GM18909 (cell line): ENCODE results near the gene PLAC1.

ENCODE experiments used
- ATAC-seq: cut with Tn5 transposase; IDR thresholded peaks from one replicate; pipeline ENCODE4 v1.9.1; 2021; ENCODE audit warnings: mild to moderate bottlenecking; ENCODE audit not compliant: unreplicated experiment, poor library complexity

PLAC1 gene

DNA sequence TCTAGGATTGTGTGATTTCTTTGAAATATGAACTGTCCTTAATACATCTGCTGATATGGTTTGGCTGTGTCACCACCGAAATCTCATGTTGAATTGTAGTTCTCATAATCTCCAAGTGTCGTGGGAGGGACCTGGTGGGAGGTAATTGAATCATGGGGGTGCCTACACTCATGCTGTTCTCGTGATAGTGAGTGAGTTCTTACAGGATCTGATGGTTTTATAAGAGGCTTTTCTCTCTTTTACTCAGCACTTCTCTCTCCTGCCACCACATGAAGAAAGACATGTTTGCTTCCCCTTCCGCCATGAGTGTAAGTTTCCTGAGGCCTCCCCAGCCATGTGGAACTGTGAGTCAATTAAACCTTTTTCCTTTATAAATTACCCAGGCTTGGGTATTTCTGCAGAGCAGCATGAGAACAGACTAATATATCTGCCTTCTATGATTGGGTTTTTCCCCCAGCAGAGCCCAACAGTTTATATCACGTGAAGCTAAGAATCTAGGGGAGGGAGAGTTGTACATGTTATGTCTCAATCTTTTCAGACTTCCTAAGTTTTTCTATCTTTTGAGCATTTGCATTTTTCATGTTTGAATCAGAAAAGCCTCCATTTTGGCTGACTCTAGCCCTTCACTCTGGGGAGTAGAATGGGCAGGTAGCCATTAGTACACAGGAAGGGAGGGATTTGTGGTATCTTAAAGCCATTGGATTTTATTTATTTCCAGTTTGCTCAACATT is 58.9 kb downstream of the PLAC1 start:
- no peak for ATAC-seq

- ATAC-seq, result no peak
Measured at GRCh38 chrX:134592303-134592702, 66.0 kb downstream of the PLAC1 start.

- ATAC-seq, result no peak
Measured at GRCh38 chrX:134591502-134591901, 66.8 kb downstream of the PLAC1 start.

DNA sequence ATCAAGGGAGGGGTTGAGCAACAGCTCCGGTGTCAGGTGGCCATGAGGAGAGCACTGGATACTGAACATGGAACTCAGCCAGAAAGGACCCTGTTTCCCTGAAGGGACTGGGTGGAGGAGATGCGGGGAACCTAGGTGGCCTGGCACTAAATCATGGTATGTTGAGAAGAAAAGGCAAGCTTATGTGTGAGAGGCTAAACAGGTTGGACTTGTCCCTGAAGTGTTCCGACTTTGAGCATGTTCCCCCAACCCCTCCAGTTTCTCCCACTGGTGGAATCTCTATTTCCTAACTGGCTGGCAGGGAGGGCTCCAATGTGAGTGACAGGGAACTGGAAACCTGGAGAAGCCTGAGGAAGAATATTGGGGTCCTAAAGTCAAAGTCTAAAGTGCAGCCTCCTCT is 69.5 kb downstream of the PLAC1 start:
- no peak for ATAC-seq

GRCh38 chrX:134580907-134581306 is 77.4 kb downstream of the PLAC1 start:
- no peak for ATAC-seq

- ATAC-seq, result no peak
Measured at GRCh38 chrX:134573683-134574035, 84.6 kb downstream of the PLAC1 start.

GRCh38 chrX:134572816-134573682 is 85.2 kb downstream of the PLAC1 start:
- ATAC-seq, result no peak

- no peak for ATAC-seq
Measured at GRCh38 chrX:134571796-134572195, 86.5 kb downstream of the PLAC1 start.

DNA sequence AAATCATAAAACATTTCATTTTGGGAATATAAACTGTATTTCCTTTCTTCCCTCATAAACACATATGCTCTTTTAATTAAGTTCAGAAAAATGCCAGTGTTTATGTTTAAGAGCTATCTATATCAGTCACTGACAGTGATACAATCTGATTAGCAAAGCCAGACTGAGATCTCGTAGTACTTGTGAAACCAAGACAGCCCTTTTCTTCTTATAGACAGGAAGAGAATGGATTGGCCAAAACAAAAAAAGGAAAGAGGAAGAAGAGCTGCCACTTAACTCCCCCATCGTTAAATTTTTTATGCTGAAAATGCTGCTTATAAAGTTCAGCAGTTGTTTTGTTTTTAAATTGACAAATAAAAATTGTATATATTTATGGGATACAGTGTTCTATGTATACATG is 87.4 kb downstream of the PLAC1 start:
- ATAC-seq, result no peak

DNA sequence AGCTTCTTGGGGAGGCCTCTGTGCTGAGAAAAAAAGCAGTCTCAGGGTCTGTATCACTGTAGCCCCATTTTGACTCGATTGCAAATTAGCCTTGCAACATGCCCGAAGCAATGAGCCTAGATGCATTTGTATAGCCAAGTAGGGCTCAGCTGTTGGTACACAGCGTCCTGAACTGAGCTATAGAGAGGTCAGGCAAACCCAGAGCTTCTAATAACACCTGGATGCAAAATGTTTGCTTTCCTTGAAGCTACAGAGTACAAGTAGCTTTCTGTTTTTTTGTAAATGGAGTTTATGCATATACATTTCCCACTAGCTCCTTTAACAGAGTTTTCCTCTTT is 87.8 kb downstream of the PLAC1 start:
- no peak for ATAC-seq

- ATAC-seq, result no peak
Measured at GRCh38 chrX:134569306-134569705, 89.0 kb downstream of the PLAC1 start.

GRCh38 chrX:134568285-134569016 is 89.8 kb downstream of the PLAC1 start:
- no peak for ATAC-seq

DNA sequence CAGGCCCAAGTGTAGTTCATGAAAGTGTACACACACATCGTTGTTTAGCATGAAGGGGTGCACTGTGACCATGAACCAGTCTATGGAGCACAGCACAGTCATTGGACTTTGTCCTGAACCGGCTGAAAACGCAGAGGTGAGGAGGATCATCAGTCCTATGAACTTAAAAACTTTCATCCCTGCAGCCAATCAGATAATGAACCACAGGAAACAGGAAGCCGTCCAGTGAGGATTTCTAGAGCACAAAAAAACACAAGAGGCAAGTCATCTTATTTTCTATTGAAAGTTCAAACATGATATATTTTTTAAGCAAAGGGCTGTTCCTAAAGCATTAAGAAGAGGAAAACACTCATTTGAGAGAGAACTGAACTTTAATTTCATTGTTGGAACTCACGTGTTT is 91.8 kb downstream of the PLAC1 start:
- ATAC-seq, result no peak

DNA sequence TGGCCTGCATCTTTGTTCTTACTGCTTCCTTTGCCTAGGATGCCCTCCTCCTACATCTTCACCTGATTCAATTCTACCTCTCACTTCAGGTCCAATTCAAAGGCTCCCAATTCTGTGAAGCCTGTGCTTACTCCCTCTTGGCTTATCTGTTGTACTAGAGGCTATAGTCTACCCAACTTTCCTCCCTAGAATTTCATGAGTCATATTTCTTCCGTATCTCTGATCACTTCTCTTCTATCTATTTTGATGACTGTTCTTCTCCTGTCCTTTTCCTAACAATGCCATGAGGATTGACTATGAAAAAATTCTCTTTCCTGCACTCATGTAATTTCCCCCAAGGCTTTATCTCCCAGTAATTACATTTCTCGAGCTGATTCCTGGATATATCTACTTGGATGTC is 96.3 kb downstream of the PLAC1 start:
- no peak for ATAC-seq

DNA sequence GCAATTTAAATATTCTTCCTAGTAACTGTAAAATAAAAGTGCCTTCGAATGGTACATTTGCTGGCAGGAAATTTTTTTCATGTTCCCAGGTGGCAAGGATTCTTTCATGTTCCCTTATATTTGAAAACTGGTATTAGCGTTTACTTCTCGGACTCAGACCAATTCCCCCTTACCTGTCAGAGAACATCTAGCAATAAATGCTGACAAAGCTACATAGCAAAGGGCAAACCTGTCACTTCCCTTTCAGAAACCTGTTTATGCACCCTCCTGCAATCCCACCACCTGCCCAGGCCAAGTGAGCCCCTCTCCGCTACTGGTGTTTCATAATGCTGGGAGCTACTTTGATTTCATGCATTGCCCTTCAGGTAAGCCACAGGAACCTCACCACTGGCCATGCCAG is 100.1 kb downstream of the PLAC1 start:
- ATAC-seq, result no peak

DNA sequence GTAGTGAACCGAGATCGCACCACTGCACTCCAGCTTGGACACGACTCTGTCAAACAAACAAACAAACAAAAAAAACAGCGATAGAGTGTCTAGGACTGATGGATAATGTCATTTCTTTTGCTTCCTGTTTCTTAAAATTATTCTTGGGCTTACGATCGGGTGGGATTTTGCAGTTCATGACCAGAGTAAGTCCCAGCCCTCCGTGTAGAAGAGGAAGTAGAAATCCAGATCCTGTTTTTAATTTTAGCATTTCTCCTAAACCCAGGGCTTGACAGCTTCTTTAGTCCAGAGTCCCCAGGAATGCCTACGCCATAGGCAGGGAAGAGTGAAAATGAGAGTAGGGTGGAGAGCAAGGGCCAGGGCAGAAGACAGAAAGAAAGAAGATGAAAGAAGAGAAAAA is 104.0 kb downstream of the PLAC1 start:
- ATAC-seq, result no peak

GRCh38 chrX:134552351-134552750 is 105.9 kb downstream of the PLAC1 start:
- ATAC-seq, result no peak

- no peak for ATAC-seq
Measured at GRCh38 chrX:134551376-134552048, 106.8 kb downstream of the PLAC1 start.

GRCh38 chrX:134548257-134549201 is 109.7 kb downstream of the PLAC1 start:
- peak; percentile 30 for ATAC-seq
